H1 (cell line): ENCODE data around the gene ZMYND15. TPM values are rescaled to one million over a fixed set of nuclear protein-coding genes. Genes with fewer than 3 reads are reported as not detected.

ENCODE experiments used
- CTCF ChIA-PET: fragments of 300-600 bp; sonication (Branson Sonifier 250); formaldehyde crosslinking; loops from one replicate; lab custom pipeline; 2021; ENCODE audit not compliant: partially characterized antibody; lab: Charles Lee
- POLR2A ChIA-PET: fragments of 300-600 bp; sonication (Branson Sonifier 250); formaldehyde crosslinking; loops from one replicate; lab custom pipeline; 2021; ENCODE audit warnings: inconsistent platforms; ENCODE audit not compliant: partially characterized antibody; lab: Charles Lee
- DNase-seq, 2 experiments: peaks; one replicate each; pipeline versions ENCODE4 v3.0.0 to v3.0.0-alpha.2; 2010 to 2022; ENCODE audit warnings: low spot score in 2 of 2, low read depth in 1 of 2, mixed read lengths in 1 of 2
- FAIRE-seq: peaks from 2 replicates; lab custom pipeline; 2011; peaks lifted over from hg19 to GRCh38; lab: Jason Lieb, UNC
- H2AFZ ChIP-seq: 2 replicates; pipeline ENCODE4 v1.8.1; 2012; ENCODE audit warnings: low read length, inconsistent platforms
- H2AK5ac ChIP-seq: 2 replicates; pipeline ENCODE4 v1.6.1; 2013; ENCODE audit warnings: low read depth, low read length
- H2BK120ac ChIP-seq: replicated peaks from 2 replicates; pipeline ENCODE3; 2013; ENCODE audit warnings: low read depth, low read length, inconsistent platforms
- H2BK12ac ChIP-seq: 2 replicates; pipeline ENCODE4 v1.6.1; 2013; ENCODE audit warnings: low read depth, low read length
- H2BK15ac ChIP-seq: 2 replicates; pipeline ENCODE4 v1.6.1; 2013; ENCODE audit warnings: low read length
- H2BK20ac ChIP-seq: 2 replicates; pipeline ENCODE4 v1.6.1; 2013; ENCODE audit warnings: low read length
- H2BK5ac ChIP-seq: 2 replicates; pipeline ENCODE4 v1.6.1; 2013; ENCODE audit warnings: low read depth, low read length
- H3K14ac ChIP-seq: 2 replicates; pipeline ENCODE4 v1.6.1; 2013; ENCODE audit warnings: inconsistent platforms; ENCODE audit not compliant: insufficient read length
- H3K18ac ChIP-seq: 2 replicates; pipeline ENCODE4 v1.6.1; 2013; ENCODE audit warnings: low read length; ENCODE audit errors: extremely low read depth
- H3K23ac ChIP-seq: 2 replicates; pipeline ENCODE4 v1.6.1; 2013; ENCODE audit warnings: inconsistent platforms; ENCODE audit not compliant: insufficient read length
- H3K23me2 ChIP-seq: 2 replicates; pipeline ENCODE4 v1.6.1; 2013; ENCODE audit warnings: low read depth, low read length
- H3K27ac ChIP-seq: 2 replicates; pipeline ENCODE4 v1.6.1; 2011; ENCODE audit warnings: low read depth, low read length, inconsistent platforms
- H3K27me3 ChIP-seq, 4 experiments: replicated peaks in 1 of 4; 1 replicate in 1 of 4; 2 replicates in 3 of 4; pipeline versions ENCODE4 v1.6.1 to v1.8.1; 2011 to 2013; ENCODE audit warnings: low read length in 3 of 4, mild to moderate bottlenecking in 3 of 4, inconsistent platforms in 2 of 4, mixed read lengths in 2 of 4, moderate library complexity in 1 of 4; ENCODE audit not compliant: control insufficient read depth in 3 of 4, insufficient read depth in 3 of 4; ENCODE audit errors: extremely low read depth in 1 of 4
- H3K36me3 ChIP-seq, 4 experiments: 2 replicates each; pipeline versions ENCODE4 v1.6.1 to v1.8.1; 2011 to 2013; ENCODE audit warnings: mild to moderate bottlenecking in 4 of 4, low read length in 3 of 4, moderate library complexity in 2 of 4, control low read depth in 1 of 4, inconsistent platforms in 1 of 4; ENCODE audit not compliant: insufficient read depth in 4 of 4, control insufficient read depth in 2 of 4
- H3K4ac ChIP-seq: replicated peaks from 2 replicates; pipeline ENCODE3; 2013; ENCODE audit warnings: low read length, low read depth, mixed read lengths, inconsistent platforms; ENCODE audit not compliant: insufficient read length
- H3K4me1 ChIP-seq, 4 experiments: replicated peaks in 1 of 4; 1 replicate in 1 of 4; 2 replicates in 3 of 4; pipeline versions ENCODE4 v1.6.1 to v1.8.1; 2011 to 2013; ENCODE audit warnings: low read length in 3 of 4, inconsistent platforms in 2 of 4, mixed read lengths in 1 of 4; ENCODE audit not compliant: insufficient read depth in 4 of 4, control insufficient read depth in 3 of 4
- H3K4me2 ChIP-seq, 2 experiments: 2 replicates each; pipeline versions ENCODE4 v1.6.1 to v1.8.1; 2011 to 2013; ENCODE audit warnings: low read depth in 2 of 2, low read length in 2 of 2, control low read depth in 1 of 2, inconsistent platforms in 1 of 2, mild to moderate bottlenecking in 1 of 2; ENCODE audit not compliant: insufficient read depth in 1 of 2
- H3K4me3 ChIP-seq, 4 experiments: fragments of 200-600, 300-600 bp in 1 of 4; sonication (generic), shearing (Covaris generic), sonication (Bioruptor Twin) in 1 of 4; 2 replicates each; pipeline versions ENCODE4 v1.5.1 to v1.8.1; 2011 to 2016; ENCODE audit warnings: low read length in 4 of 4, low read depth in 3 of 4, control low read depth in 2 of 4, inconsistent platforms in 2 of 4, mild to moderate bottlenecking in 2 of 4, mixed read lengths in 1 of 4, moderate library complexity in 1 of 4; ENCODE audit not compliant: insufficient read depth in 2 of 4; ENCODE audit errors: extremely low read depth in 1 of 4
- H3K56ac ChIP-seq: replicated peaks from 2 replicates; pipeline ENCODE3; 2013; ENCODE audit warnings: low read depth, mild to moderate bottlenecking, mixed read lengths, low read length, inconsistent platforms; ENCODE audit not compliant: insufficient read length
- H3K79me1 ChIP-seq: 2 replicates; pipeline ENCODE4 v1.6.1; 2013; ENCODE audit warnings: low read depth, low read length, control low read depth
- H3K79me2 ChIP-seq, 2 experiments: 2 replicates each; pipeline versions ENCODE4 v1.6.1 to v1.8.1; 2012 to 2013; ENCODE audit warnings: low read length in 2 of 2, mild to moderate bottlenecking in 2 of 2, inconsistent platforms in 1 of 2; ENCODE audit not compliant: insufficient read depth in 2 of 2, control insufficient read depth in 1 of 2
- H3K9ac ChIP-seq, 4 experiments: replicated peaks in 1 of 4; 1 replicate in 1 of 4; 2 replicates in 3 of 4; pipeline versions ENCODE4 v1.6.1 to v1.8.1; 2011 to 2013; ENCODE audit warnings: low read depth in 3 of 4, low read length in 3 of 4, control low read depth in 2 of 4, mild to moderate bottlenecking in 2 of 4, moderate library complexity in 2 of 4, inconsistent platforms in 1 of 4; ENCODE audit errors: extremely low read depth in 1 of 4
- H3K9me3 ChIP-seq, 2 experiments: 2 replicates each; pipeline versions ENCODE4 v1.6.1 to v1.8.1; 2012 to 2013; ENCODE audit warnings: mild to moderate bottlenecking in 2 of 2, moderate library complexity in 2 of 2, control low read depth in 1 of 2, inconsistent platforms in 1 of 2, low read depth in 1 of 2, low read length in 1 of 2, mixed read lengths in 1 of 2; ENCODE audit not compliant: insufficient read depth in 2 of 2
- H4K20me1 ChIP-seq, 2 experiments: replicated peaks in 1 of 2; 2 replicates each; pipeline versions ENCODE3 to v1.8.1; 2011 to 2013; ENCODE audit warnings: inconsistent platforms in 2 of 2, low read length in 2 of 2, mild to moderate bottlenecking in 1 of 2; ENCODE audit not compliant: insufficient read depth in 2 of 2, control insufficient read depth in 1 of 2
- H4K5ac ChIP-seq: 2 replicates; pipeline ENCODE4 v1.6.1; 2013; ENCODE audit warnings: low read length, low read depth, mixed read lengths, inconsistent platforms; ENCODE audit not compliant: insufficient read length
- H4K8ac ChIP-seq: 2 replicates; pipeline ENCODE4 v1.8.0; 2013; ENCODE audit warnings: mild to moderate bottlenecking, moderate library complexity, low read length, inconsistent platforms; ENCODE audit not compliant: insufficient read depth; ENCODE audit errors: extremely low read depth
- H4K91ac ChIP-seq: replicated peaks from 2 replicates; pipeline ENCODE3; 2013; ENCODE audit warnings: low read length, mixed read lengths, inconsistent platforms; ENCODE audit not compliant: insufficient read length
- BRCA1 ChIP-seq: IDR thresholded peaks from 2 replicates; pipeline ENCODE4 v1.6.1; 2012; ENCODE audit warnings: low read depth, low read length, improper control_type of control experiment
- SP4 ChIP-seq: IDR thresholded peaks from 2 replicates; pipeline ENCODE4 v1.6.1; 2012; ENCODE audit warnings: low read length, inconsistent platforms
- TEAD4 ChIP-seq: IDR thresholded peaks from 2 replicates; pipeline ENCODE4 v1.6.1; 2012; ENCODE audit warnings: low read depth, low read length, inconsistent platforms, mixed read lengths
- WGBS, 2 experiments: shearing (Covaris generic) in 1 of 2; methylation state at CpG; one replicate each; pipeline versions ENCODE4 v1.1.6 to v1.1.7; 2013 to 2015; ENCODE audit warnings: low lambda C conversion rate in 2 of 2, mixed read lengths in 2 of 2, inconsistent platforms in 1 of 2, low coverage in 1 of 2, missing lambda C conversion rate in 1 of 2; ENCODE audit not compliant: insufficient replicate concordance in 2 of 2, insufficient coverage in 1 of 2, insufficient read length in 1 of 2; ENCODE audit errors: extremely low coverage in 1 of 2, missing lambda C conversion rate in 1 of 2; 5-methylcytosine and 5-hydroxymethylcytosine counted together
- polyA plus RNA-seq, 7 experiments: library from polyadenylated mRNA; depleted of rRNA in 3 of 7; stranded (reverse) in 5 of 7; unstranded in 2 of 7; fragments of >200 nt in 5 of 7; fragments of 200-250 nt in 2 of 7; gene quantifications; 1 replicate in 5 of 7; 2 replicates in 1 of 7; 4 replicates in 1 of 7; pipeline versions ENCODE4 v1.2.1 to v1.2.3, GENCODE V29; 2011 to 2013; ENCODE audit warnings: missing spikeins in 2 of 7, mixed read lengths in 2 of 7
- total RNA-seq: library from RNA; stranded (reverse); fragmentation: NEBNext Ultra II Directional; extraction: Animal tissue kit (Norgen Biotek cat#: 25700); gene quantifications from 2 replicates; pipeline ENCODE4 v1.2.1, GENCODE V29; 2021

The ZMYND15 gene
- total and polyA plus RNA-seq, 2 of the 8 experiments (the other 6 are each of a cell fraction or from before 2014, with no cell fraction given) = 0.53 to 0.58 TPM

DNA sequence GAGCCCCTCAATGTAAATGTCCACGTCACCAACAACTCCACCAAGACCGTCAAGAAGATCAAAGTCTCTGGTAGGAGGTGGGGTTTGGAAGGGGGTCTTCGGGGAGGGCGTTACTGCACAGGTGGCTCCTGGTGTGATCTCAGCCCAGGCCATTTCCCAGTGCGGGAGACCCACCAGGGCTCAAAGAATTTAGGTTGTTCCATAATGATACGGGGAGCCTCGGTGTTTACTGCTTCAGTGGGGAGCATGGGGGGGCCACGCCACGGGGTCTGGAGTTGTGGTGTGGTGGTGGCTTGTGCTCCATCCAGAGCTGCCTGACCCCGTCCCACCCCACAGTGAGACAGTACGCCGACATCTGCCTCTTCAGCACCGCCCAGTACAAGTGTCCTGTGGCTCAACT lies 21.4 kb upstream of the ZMYND15 start:
- H3K9me3 ChIP-seq = no peaks in the 10 kb centered on the region
- no peak overlapping the region for H3K27ac ChIP-seq
- FAIRE-seq (no peak), DNase-seq (no peak)
- ChIA-PET POLR2A (no interaction called here), CTCF (no interaction called here)
- no peak overlapping the region for H4K91ac ChIP-seq
- no peak overlapping the region for H3K56ac ChIP-seq
- no peak overlapping the region for H2AK5ac ChIP-seq
- no peak overlapping the region for H2BK15ac ChIP-seq
- H3K79me1 ChIP-seq = no peaks in the 10 kb centered on the region; the same call in 1 of the 2 replicates
- TF ChIP-seq BRCA1 (no peak), SP4 (no peak), TEAD4 (no peak)
- no peak overlapping the region for H3K9ac ChIP-seq
- no peak overlapping the region for H3K4me3 ChIP-seq
- no peak overlapping the region for H3K18ac ChIP-seq
- 96% methylated on average over 13 of the region's 13 CpGs; no CpG with 5 or more reads in 1 of the 2 experiments for WGBS, 2 experiments
- H2BK120ac ChIP-seq = no peak overlapping the region
- no peak overlapping the region for H2AFZ ChIP-seq
- H3K4me2 ChIP-seq = no peak overlapping the region
- no peak overlapping the region for H4K5ac ChIP-seq
- no peak overlapping the region for H3K4ac ChIP-seq
- no peak overlapping the region for H2BK12ac ChIP-seq
- no peaks in the 10 kb centered on the region for H3K27me3 ChIP-seq
- H2BK5ac ChIP-seq = no peak overlapping the region
- H3K14ac ChIP-seq = no peak overlapping the region
- peaks cover 0 to 2% of the 10 kb centered on the region in 2 experiments for H4K20me1 ChIP-seq
- H3K23ac ChIP-seq = no peak overlapping the region
- H4K8ac ChIP-seq = no peak overlapping the region
- H2BK20ac ChIP-seq = no peak overlapping the region
- no peaks in the 10 kb centered on the region for H3K23me2 ChIP-seq
- H3K36me3 ChIP-seq = peaks cover 0 to 36% (median 18%) of the 10 kb centered on the region in 4 experiments; a peak in 7 of 8 replicates
- H3K79me2 ChIP-seq = peaks cover 0 to 3% of the 10 kb centered on the region in 2 experiments; a peak in 1 of 4 replicates
- no peaks in the 10 kb centered on the region for H3K4me1 ChIP-seq
